Activated CD8-positive, alpha-beta T cell treated with anti-CD3 and anti-CD28 coated beads for 36 hours (primary cell): ENCODE data around the gene NRXN3. TPM values are rescaled to one million over a fixed set of nuclear protein-coding genes. Genes with fewer than 3 reads are reported as not detected.

Experiments used
- ATAC-seq: fragments of 200-7000 bp; cut with Tn5 transposase; one replicate; pipeline ENCODE4 v1.10.0; 2021; ENCODE audit warnings: mild to moderate bottlenecking, moderate library complexity
- CTCF ChIA-PET: fragments of 350-600 bp; sonication (Branson Sonifier 250); formaldehyde crosslinking; loops from one replicate; lab custom pipeline; 2021; ENCODE audit warnings: antibody characterized with exemption; lab: Charles Lee
- POLR2A ChIA-PET: fragments of 350-600 bp; sonication (Branson Sonifier 250); formaldehyde crosslinking; loops from one replicate; lab custom pipeline; 2021; ENCODE audit warnings: antibody characterized with exemption; lab: Charles Lee
- DNase-seq: peaks from one replicate; pipeline ENCODE4 v3.0.0-alpha.2; 2020
- H3K27ac Mint-ChIP-seq: one replicate; pipeline ENCODE4 v1.8.0; 2021; ENCODE audit warnings: mild to moderate bottlenecking, mixed read lengths
- H3K27me3 Mint-ChIP-seq: one replicate; pipeline ENCODE4 v1.8.0; 2021; ENCODE audit warnings: mixed read lengths
- H3K36me3 Mint-ChIP-seq: one replicate; pipeline ENCODE4 v1.8.0; 2021; ENCODE audit warnings: low read depth, mixed read lengths
- H3K4me1 Mint-ChIP-seq: one replicate; pipeline ENCODE4 v1.8.0; 2021; ENCODE audit warnings: low read depth, mixed read lengths
- H3K4me3 Mint-ChIP-seq: one replicate; pipeline ENCODE4 v1.8.0; 2021; ENCODE audit warnings: mild to moderate bottlenecking, moderate library complexity, mixed read lengths
- H3K9me3 Mint-ChIP-seq: one replicate; pipeline ENCODE4 v1.8.0; 2021; ENCODE audit warnings: mixed read lengths
- intact Hi-C: fragments of 100-400 bp; cut with micrococcal nuclease; formaldehyde crosslinking; loops from one replicate; pipeline ENCODE4 v1.10.0; 2022
- total RNA-seq, 2 experiments: library from RNA; stranded (reverse); gene quantifications; one replicate each; pipeline ENCODE4 v1.2.3, GENCODE V29; 2021
- TF ChIP-seq, protein P1 (sequence below): fragments of 200-600 bp; IDR thresholded peaks from one replicate; pipeline ENCODE4 v1.8.0; 2022; ENCODE audit warnings: antibody characterized with exemption, mild to moderate bottlenecking

Gene NRXN3
- total RNA-seq, 2 experiments from 2014 or later = not detected

DNA sequence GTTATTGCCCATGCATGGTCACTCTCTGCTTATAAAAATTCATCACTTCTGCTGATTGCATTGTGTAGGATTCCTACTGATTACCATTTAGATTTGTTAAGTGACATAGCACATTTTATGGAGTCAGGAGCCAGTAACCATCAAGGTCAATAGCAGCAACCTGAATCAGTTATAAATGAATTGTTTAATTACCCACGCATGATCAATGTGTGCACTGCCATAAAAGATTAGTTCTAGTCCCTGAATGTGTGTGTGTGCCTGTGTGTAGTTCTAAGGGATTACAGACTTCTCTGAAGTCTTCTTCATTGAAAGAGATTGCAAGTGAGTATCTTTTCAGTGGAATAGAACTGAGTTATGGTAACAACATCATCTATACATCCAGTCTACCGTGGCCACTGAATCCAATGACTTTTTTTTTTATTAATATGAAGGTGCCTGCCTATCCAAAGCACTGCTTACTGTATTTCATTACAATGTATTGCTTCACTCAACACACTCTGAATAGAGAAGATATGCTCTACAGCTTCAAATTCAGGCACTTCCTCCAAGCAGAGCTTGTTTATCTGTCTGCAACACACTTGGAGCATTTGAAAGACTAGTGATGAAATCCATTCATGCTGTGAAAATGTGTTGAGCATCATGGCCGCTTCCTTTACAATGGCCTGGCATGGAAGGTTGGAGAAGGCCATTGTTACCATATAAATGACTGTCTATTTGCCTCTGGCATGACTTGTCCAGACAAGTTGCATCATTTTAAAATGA, 1659.4 kb downstream of the NRXN3 start:
- Mint-ChIP-seq H3K27me3 (no peaks in the 10 kb centered on the region), H3K4me1 (no peaks in the 10 kb centered on the region), H3K36me3 (no peaks in the 10 kb centered on the region), H3K9me3 (no peaks in the 10 kb centered on the region), H3K27ac (no peak overlapping the region), H3K4me3 (no peak overlapping the region)
- ChIA-PET CTCF (no interaction called here), POLR2A (no interaction called here)
- intact Hi-C loops = no loop called here
- no peak for DNase-seq
- TF ChIP-seq, protein P1, sequence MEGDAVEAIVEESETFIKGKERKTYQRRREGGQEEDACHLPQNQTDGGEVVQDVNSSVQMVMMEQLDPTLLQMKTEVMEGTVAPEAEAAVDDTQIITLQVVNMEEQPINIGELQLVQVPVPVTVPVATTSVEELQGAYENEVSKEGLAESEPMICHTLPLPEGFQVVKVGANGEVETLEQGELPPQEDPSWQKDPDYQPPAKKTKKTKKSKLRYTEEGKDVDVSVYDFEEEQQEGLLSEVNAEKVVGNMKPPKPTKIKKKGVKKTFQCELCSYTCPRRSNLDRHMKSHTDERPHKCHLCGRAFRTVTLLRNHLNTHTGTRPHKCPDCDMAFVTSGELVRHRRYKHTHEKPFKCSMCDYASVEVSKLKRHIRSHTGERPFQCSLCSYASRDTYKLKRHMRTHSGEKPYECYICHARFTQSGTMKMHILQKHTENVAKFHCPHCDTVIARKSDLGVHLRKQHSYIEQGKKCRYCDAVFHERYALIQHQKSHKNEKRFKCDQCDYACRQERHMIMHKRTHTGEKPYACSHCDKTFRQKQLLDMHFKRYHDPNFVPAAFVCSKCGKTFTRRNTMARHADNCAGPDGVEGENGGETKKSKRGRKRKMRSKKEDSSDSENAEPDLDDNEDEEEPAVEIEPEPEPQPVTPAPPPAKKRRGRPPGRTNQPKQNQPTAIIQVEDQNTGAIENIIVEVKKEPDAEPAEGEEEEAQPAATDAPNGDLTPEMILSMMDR = no peak
- ATAC-seq = no peak

DNA sequence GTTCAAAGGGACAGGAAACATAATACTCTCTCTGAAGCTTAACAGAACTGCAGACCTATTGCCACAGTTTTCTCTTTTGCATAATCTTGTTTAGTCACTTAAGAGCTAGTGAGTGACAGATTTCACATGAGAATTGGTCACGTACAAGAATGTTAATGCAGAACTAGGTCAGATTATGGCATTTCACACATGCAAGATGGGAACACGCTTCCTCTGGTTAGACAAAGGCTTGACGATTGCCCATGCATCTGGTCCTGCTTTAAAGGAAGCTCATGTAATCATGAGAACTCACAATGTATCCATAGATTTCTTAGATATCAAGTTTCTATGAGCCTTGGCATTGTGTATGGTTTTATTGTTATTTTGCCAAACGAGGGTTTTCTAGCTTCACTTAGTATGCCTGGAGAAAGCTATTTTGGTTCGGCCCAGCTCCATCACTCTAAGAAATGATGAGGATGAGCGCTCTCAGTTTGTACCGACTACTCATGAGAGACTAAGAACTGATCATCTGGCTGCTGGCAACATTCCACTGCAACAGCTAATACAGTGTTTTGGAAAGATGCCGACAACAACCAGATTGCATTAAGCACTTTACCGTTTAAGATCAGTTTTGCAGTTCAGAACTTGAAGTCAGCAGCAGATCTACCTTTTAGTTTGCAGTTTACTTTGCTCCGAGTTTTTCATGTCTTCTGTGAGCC, 1661.2 kb downstream of the NRXN3 start:
- Mint-ChIP-seq H3K27ac (no peak overlapping the region), H3K9me3 (peaks cover 3% of the 10 kb centered on the region), H3K4me3 (no peak overlapping the region), H3K36me3 (no peaks in the 10 kb centered on the region), H3K4me1 (no peaks in the 10 kb centered on the region), H3K27me3 (peaks cover 1% of the 10 kb centered on the region)
- TF ChIP-seq, protein P1 = no peak
- ChIA-PET CTCF (no interaction called here), POLR2A (no interaction called here)
- intact Hi-C loops = no loop called here
- ATAC-seq (no peak), DNase-seq (no peak)

DNA sequence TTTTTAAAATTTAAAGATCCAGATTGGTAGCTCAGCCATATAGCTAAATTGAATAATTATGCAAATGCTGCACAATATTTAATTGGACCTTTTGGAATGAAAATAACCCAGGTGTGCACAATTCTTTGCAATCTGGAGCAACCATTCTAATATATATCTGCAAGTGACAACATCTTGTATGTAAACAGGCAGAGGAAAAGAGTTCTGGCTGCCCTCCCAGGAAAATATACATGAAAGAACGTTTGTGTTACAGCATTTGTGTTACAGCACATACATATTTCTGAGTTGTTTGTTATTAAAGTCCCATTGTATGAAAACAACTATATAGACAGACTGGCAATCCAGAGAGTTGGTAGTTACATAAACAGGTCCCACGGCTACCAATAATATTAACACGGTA, 1663.6 kb downstream of the NRXN3 start:
- Mint-ChIP-seq H3K27me3 (peaks cover 1% of the 10 kb centered on the region), H3K4me3 (no peak overlapping the region), H3K36me3 (no peaks in the 10 kb centered on the region), H3K4me1 (no peaks in the 10 kb centered on the region), H3K9me3 (peaks cover 3% of the 10 kb centered on the region), H3K27ac (no peak overlapping the region)
- DNase-seq (no peak), ATAC-seq (no peak)
- TF ChIP-seq, protein P1 = no peak
- intact Hi-C loops = no loop called here
- ChIA-PET CTCF (no interaction called here), POLR2A (no interaction called here)

DNA sequence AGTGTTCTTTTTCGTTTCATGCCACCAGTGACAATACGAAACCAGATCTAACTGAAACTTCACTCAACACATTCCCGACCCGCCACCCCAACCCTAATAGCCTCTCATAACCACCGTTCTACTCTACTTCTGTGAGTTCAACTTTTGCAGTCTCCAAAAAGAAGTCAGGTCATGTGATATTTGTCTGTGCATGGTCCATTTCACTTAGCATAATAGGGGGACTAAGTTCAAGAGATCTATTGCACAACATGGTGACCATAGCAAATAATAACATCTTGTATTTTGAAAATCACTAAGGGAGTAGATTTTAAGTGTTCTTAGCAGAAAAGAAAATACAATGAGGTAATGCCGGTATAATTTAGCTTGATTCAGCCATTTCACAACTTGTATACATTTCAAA, 1664.7 kb downstream of the NRXN3 start:
- intact Hi-C loops = no loop called here
- Mint-ChIP-seq H3K4me1 (no peaks in the 10 kb centered on the region), H3K4me3 (no peak overlapping the region), H3K27ac (no peak overlapping the region), H3K9me3 (peaks cover 3% of the 10 kb centered on the region), H3K27me3 (peaks cover 1% of the 10 kb centered on the region), H3K36me3 (no peaks in the 10 kb centered on the region)
- ATAC-seq (no peak), DNase-seq (no peak)
- CTCF ChIA-PET = no interaction called here
- POLR2A ChIA-PET = no interaction called here
- TF ChIP-seq, protein P1 = no peak

DNA sequence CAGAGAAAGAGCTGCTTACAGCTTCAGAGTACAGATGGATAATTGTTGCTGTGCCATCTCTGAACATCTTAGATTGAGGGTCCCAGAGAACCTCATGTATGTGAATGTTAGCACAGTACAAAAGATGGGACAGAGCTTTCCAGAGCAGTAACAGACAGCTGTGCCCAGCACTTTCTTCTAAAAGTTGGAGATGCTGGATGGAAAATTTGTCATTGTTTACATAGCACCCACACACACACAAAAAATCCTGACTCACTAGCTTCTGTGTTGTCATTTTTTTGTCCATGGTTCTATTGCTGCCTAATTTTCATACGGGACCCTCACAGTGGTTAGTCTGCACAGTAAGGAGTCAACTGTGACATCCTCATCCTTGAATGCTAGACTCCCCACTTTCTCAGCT, 1666.4 kb downstream of the NRXN3 start:
- POLR2A ChIA-PET = no interaction called here
- H3K27ac Mint-ChIP-seq = no peak overlapping the region

More for the DNA sequence above, 1666.4 kb downstream of the NRXN3 start:
- H3K9me3 Mint-ChIP-seq = peaks cover 3% of the 10 kb centered on the region
- no peaks in the 10 kb centered on the region for H3K36me3 Mint-ChIP-seq
- DNase-seq = no peak
- intact Hi-C loops = no loop called here
- TF ChIP-seq, protein P1 = no peak
- ATAC-seq = no peak
- H3K4me1 Mint-ChIP-seq = no peaks in the 10 kb centered on the region
- CTCF ChIA-PET = interaction anchor here (0.6 kb wide), 1 partner anchor 445 kb away, joined by 3 read pairs; no protein-coding TSS in a partner anchor
- H3K4me3 Mint-ChIP-seq = no peak overlapping the region
- peaks cover 1% of the 10 kb centered on the region for H3K27me3 Mint-ChIP-seq
